ENCODE measurements around the gene IL36G. TPM values are rescaled to one million over a fixed set of nuclear protein-coding genes. Genes with fewer than 3 reads are reported as not detected.

IL36G gene
- total and polyA plus RNA-seq, 2 of the 13 experiments (the other 11 are each of a cell fraction or from before 2014, with no cell fraction given), result not detected

GRCh38 chr2:113028112-113028511, 50.3 kb downstream of the IL36G start:
- H3K27ac ChIP-seq (ENCODE audit: extremely low read length, insufficient read depth, low read length), result no peak overlapping the region
- no peaks in the 10 kb centered on the region for H4K20me1 ChIP-seq (ENCODE audit: insufficient read depth, low read length)
- H3K79me2 ChIP-seq (ENCODE audit: insufficient read depth, low read length), result no peaks in the 10 kb centered on the region
- H3K27me3 ChIP-seq (ENCODE audit: control insufficient read depth in 1 of 2, insufficient read depth in 2 of 2, low read length in 2 of 2), result peaks cover 0 to 10% of the 10 kb centered on the region in 2 experiments; a peak in 3 of 5 replicates
- no peak overlapping the region for H3K4me3 ChIP-seq (replicated peaks in 1 of 3; ENCODE audit: insufficient read depth in 1 of 3, low read depth in 2 of 3, low read length in 3 of 3)
- no peaks in the 10 kb centered on the region for H3K9me3 ChIP-seq (ENCODE audit: low read length)
- BruUV-seq (replicated peaks), result no TSS peak
- in situ Hi-C loops (cut with HindIII; ENCODE audit: extremely low pct_ligation_motif_present, low pct_unique_long_range_greater_than_20kb), result no loop called here
- ATAC-seq, result no peak
- H3K9ac ChIP-seq (ENCODE audit: insufficient read depth, low read depth, low read length), result no peak overlapping the region
- no peak for DNase-seq (ENCODE audit: low spot score)
- H3K4me1 ChIP-seq (ENCODE audit: insufficient read depth, low read length), result no peaks in the 10 kb centered on the region
- intact Hi-C loops (cut with micrococcal nuclease; ENCODE audit: unreplicated experiment), result no loop called here
- no peak for FAIRE-seq
- CTCF ChIA-PET (ENCODE audit: low intra/inter-chr PET ratio, low total read pairs), result no interaction called here
- 9% methylated on average over 1 of the region's 1 CpG for WGBS (ENCODE audit: low lambda C conversion rate)
- H3K4me2 ChIP-seq (ENCODE audit: low read depth, low read length), result no peak overlapping the region
- POLR2A ChIA-PET, result no interaction called here
- H3K36me3 ChIP-seq (replicated peaks in 1 of 2; ENCODE audit: control insufficient read depth in 1 of 2, insufficient read depth in 2 of 2, low read length in 2 of 2), result no peaks in the 10 kb centered on the region
- no peak overlapping the region for H2AFZ ChIP-seq (ENCODE audit: low read length)
- no peak for TF ChIP-seq ZBTB7A (CRISPR knock-in tag; IDR thresholded peaks at IDR 0.05)
- TF ChIP-seq NFE2L1 (CRISPR knock-in tag; IDR thresholded peaks at IDR 0.05; ENCODE audit: borderline replicate concordance), result no peak
- TF ChIP-seq, protein P1, sequence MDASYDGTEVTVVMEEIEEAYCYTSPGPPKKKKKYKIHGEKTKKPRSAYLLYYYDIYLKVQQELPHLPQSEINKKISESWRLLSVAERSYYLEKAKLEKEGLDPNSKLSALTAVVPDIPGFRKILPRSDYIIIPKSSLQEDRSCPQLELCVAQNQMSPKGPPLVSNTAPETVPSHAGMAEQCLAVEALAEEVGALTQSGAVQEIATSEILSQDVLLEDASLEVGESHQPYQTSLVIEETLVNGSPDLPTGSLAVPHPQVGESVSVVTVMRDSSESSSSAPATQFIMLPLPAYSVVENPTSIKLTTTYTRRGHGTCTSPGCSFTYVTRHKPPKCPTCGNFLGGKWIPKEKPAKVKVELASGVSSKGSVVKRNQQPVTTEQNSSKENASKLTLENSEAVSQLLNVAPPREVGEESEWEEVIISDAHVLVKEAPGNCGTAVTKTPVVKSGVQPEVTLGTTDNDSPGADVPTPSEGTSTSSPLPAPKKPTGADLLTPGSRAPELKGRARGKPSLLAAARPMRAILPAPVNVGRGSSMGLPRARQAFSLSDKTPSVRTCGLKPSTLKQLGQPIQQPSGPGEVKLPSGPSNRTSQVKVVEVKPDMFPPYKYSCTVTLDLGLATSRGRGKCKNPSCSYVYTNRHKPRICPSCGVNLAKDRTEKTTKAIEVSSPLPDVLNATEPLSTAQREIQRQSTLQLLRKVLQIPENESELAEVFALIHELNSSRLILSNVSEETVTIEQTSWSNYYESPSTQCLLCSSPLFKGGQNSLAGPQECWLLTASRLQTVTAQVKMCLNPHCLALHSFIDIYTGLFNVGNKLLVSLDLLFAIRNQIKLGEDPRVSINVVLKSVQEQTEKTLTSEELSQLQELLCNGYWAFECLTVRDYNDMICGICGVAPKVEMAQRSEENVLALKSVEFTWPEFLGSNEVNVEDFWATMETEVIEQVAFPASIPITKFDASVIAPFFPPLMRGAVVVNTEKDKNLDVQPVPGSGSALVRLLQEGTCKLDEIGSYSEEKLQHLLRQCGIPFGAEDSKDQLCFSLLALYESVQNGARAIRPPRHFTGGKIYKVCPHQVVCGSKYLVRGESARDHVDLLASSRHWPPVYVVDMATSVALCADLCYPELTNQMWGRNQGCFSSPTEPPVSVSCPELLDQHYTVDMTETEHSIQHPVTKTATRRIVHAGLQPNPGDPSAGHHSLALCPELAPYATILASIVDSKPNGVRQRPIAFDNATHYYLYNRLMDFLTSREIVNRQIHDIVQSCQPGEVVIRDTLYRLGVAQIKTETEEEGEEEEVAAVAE (CRISPR knock-in tag; IDR thresholded peaks at IDR 0.05; ENCODE audit: borderline replicate concordance), result no peak
- no peak for TF ChIP-seq ZFX (CRISPR knock-in tag; IDR thresholded peaks at IDR 0.05; ENCODE audit: low read depth)
- no peak for TF ChIP-seq CERS6 (CRISPR knock-in tag; IDR thresholded peaks at IDR 0.05)
- TF ChIP-seq FOXO4 (CRISPR knock-in tag; conservative IDR thresholded peaks at IDR 0.05), result no peak
- no peak for TF ChIP-seq MAFF (IDR thresholded peaks at IDR 0.05; ENCODE audit: low read depth, low read length)
- TF ChIP-seq KDM2A (CRISPR knock-in tag; IDR thresholded peaks at IDR 0.05; ENCODE audit: borderline replicate concordance, low read depth), result no peak
- TF ChIP-seq SYNCRIP (IDR thresholded peaks at IDR 0.05; ENCODE audit: insufficient read depth, low read depth, low read length), result no peak
- TF ChIP-seq ZNF841 (CRISPR knock-in tag; IDR thresholded peaks at IDR 0.05; ENCODE audit: borderline replicate concordance), result no peak
- no peak for TF ChIP-seq IRF1 (CRISPR knock-in tag; IDR thresholded peaks at IDR 0.05; ENCODE audit: low read depth)
- no peak for TF ChIP-seq HES4 (CRISPR knock-in tag; IDR thresholded peaks at IDR 0.05; ENCODE audit: borderline replicate concordance)
- TF ChIP-seq ZNF280D (CRISPR knock-in tag; IDR thresholded peaks at IDR 0.05), result no peak
- no peak for TF ChIP-seq TRIM24 (CRISPR knock-in tag; IDR thresholded peaks at IDR 0.05)

Data from HepG2 (cell line).